DND-41 (cell line): ENCODE results near the gene AKAP6.

Experiments used
- CTCF ChIP-seq: IDR thresholded peaks from 2 replicates; pipeline ENCODE4 v1.5.1; 2012; ENCODE audit warnings: borderline replicate concordance, low read length, moderate library complexity, mild to moderate bottlenecking; ENCODE audit not compliant: poor library complexity, severe bottlenecking; ENCODE audit errors: extremely low read depth
- EZH2 ChIP-seq: IDR thresholded peaks from 3 replicates; pipeline ENCODE4 v1.6.1; 2012; ENCODE audit warnings: borderline replicate concordance, low read depth, mild to moderate bottlenecking, moderate library complexity, low read length, inconsistent platforms; ENCODE audit not compliant: severe bottlenecking

GRCh38 chr14:32565256-32565655 lies 236.2 kb downstream of the AKAP6 start:
- TF ChIP-seq CTCF (no peak), EZH2 (no peak)
